Progenitor cell of endocrine pancreas (in vitro differentiated cells): ENCODE measurements around the gene RPA1. TPM values are rescaled to one million over a fixed set of nuclear protein-coding genes. Genes with fewer than 3 reads are reported as not detected.

Experiments used
- DNase-seq: peaks from one replicate; pipeline ENCODE4 v3.0.0; 2021; ENCODE audit warnings: low spot score; ENCODE audit not compliant: unreplicated experiment
- H3K27ac Mint-ChIP-seq: 2 replicates; pipeline ENCODE4 v1.8.0; 2021; ENCODE audit warnings: mild to moderate bottlenecking, moderate library complexity, mixed read lengths
- H3K27me3 Mint-ChIP-seq: 2 replicates; pipeline ENCODE4 v1.8.0; 2021; ENCODE audit warnings: mixed read lengths
- H3K36me3 Mint-ChIP-seq: 2 replicates; pipeline ENCODE4 v1.8.0; 2022; ENCODE audit warnings: mixed read lengths; ENCODE audit not compliant: insufficient read depth
- H3K4me1 Mint-ChIP-seq: 2 replicates; pipeline ENCODE4 v1.8.0; 2021; ENCODE audit warnings: low read depth, mixed read lengths
- H3K4me3 Mint-ChIP-seq: 2 replicates; pipeline ENCODE4 v1.8.0; 2021; ENCODE audit warnings: low read depth, mild to moderate bottlenecking, moderate library complexity, mixed read lengths
- H3K9me3 Mint-ChIP-seq: 2 replicates; pipeline ENCODE4 v1.8.0; 2021; ENCODE audit warnings: low read depth, mixed read lengths
- CTCF ChIP-seq: fragments of 200-600 bp; sonication (generic); IDR thresholded peaks from one replicate; pipeline ENCODE4 v1.5.0; 2021; ENCODE audit warnings: antibody characterized with exemption, mild to moderate bottlenecking; ENCODE audit not compliant: unreplicated experiment
- total RNA-seq: library from RNA; stranded (reverse); gene quantifications from 2 replicates; pipeline ENCODE4 v1.2.1, GENCODE V29; 2021

RPA1 gene
- total RNA-seq, 1 donor from 2014 or later, result 119 TPM

GRCh38 chr17:1786708-1787107, 43.1 kb upstream of the RPA1 start:
- Mint-ChIP-seq H3K27me3 (no peaks in the 10 kb centered on the region), H3K27ac (no peak overlapping the region), H3K36me3 (peaks cover 21% of the 10 kb centered on the region), H3K4me1 (peaks cover 3% of the 10 kb centered on the region), H3K9me3 (no peaks in the 10 kb centered on the region), H3K4me3 (no peak overlapping the region)
- no peak for TF ChIP-seq CTCF
- no peak for DNase-seq

DNA sequence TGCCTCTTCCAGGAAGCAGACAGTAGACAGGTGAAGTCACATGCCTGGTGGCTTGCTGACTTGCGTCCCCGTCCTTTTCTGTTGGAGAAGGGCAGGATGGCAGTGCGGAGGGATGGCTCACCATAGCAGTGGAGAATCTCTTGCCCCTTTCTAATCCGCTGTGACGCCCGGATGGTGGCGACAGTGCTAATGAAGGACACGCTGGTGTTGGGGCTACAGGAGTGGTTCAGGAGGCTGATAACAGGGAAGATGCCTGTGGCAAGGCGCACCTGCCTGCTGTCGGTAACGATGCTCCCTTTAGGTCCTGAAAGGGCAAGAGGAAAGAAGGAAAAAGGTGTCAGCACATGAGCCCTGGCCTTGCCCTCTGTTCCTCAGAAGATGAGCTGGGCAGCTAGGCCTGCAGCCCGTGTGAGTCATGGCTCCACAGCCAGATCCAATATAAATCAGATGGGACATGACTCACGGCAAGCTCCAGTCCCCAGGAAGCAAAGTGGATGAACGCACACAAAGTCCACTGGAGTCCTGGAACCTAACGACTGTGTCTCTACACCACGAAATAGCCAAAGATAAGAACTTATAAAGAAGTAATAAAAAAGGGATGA, 42.4 kb upstream of the RPA1 start:
- Mint-ChIP-seq H3K4me3 (no peak overlapping the region), H3K4me1 (peaks cover 3% of the 10 kb centered on the region), H3K36me3 (peaks cover 16% of the 10 kb centered on the region), H3K27ac (no peak overlapping the region), H3K27me3 (no peaks in the 10 kb centered on the region), H3K9me3 (no peaks in the 10 kb centered on the region)
- no peak for TF ChIP-seq CTCF
- DNase-seq, result no peak

DNA sequence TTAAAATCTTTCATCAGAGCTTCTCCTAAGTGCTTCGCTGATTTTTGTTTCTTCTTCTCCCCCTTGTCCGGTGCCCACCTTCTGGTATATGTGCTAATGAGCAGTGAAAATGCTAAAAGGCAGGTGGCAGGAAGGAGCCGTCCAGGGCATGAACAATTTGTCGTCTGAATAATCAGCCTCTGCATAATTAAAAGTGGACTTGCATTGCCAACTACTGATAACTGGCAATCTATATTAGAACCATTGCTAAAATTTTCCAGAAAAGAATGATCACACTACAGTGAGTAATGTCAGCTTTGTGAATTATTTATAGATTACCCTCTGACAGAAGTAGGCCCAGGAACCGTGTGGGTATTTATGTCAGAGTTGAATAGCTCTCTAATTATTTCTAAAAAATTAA, 39.9 kb upstream of the RPA1 start:
- no peak for DNase-seq
- Mint-ChIP-seq H3K4me1 (no peaks in the 10 kb centered on the region), H3K36me3 (peaks cover 6% of the 10 kb centered on the region), H3K27me3 (no peaks in the 10 kb centered on the region), H3K9me3 (no peaks in the 10 kb centered on the region), H3K4me3 (no peak overlapping the region), H3K27ac (no peak overlapping the region)
- no peak for TF ChIP-seq CTCF

- peaks cover 5% of the 10 kb centered on the region for H3K36me3 Mint-ChIP-seq
- H3K4me3 Mint-ChIP-seq, result no peak overlapping the region
- no peaks in the 10 kb centered on the region for H3K27me3 Mint-ChIP-seq
- H3K9me3 Mint-ChIP-seq, result no peaks in the 10 kb centered on the region
- H3K27ac Mint-ChIP-seq, result peak overlapping the region; percentile 41
- no peak for TF ChIP-seq CTCF
- no peak for DNase-seq
- H3K4me1 Mint-ChIP-seq, result no peaks in the 10 kb centered on the region
Observed at GRCh38 chr17:1792495-1793446, 37.0 kb upstream of the RPA1 start.

- no peaks in the 10 kb centered on the region for H3K27me3 Mint-ChIP-seq
- H3K4me1 Mint-ChIP-seq, result no peaks in the 10 kb centered on the region
- H3K4me3 Mint-ChIP-seq, result no peak overlapping the region
- H3K9me3 Mint-ChIP-seq, result no peaks in the 10 kb centered on the region
- TF ChIP-seq CTCF, result no peak
- H3K27ac Mint-ChIP-seq, result peak overlapping the region; percentile 33
- peaks cover 5% of the 10 kb centered on the region for H3K36me3 Mint-ChIP-seq
- DNase-seq, result no peak
Observed at GRCh38 chr17:1793447-1793806, 36.4 kb upstream of the RPA1 start.
